Measurements from ENCODE around the gene ASRGL1.
"Not testable (repeated sequence)": the region's sequence is repeated elsewhere in the genome, so short reads cannot be mapped to it uniquely, and the experiment has no call there.

Gene ASRGL1

GRCh38 chr11:62380821-62381245 is 43.6 kb downstream of the ASRGL1 start:
- peak overlapping the region in 1 of 2 donors; percentile 20 for H3K4me3 ChIP-seq (ENCODE audit: low read depth in 1 of 2, low read length in 2 of 2)
- H3K9ac ChIP-seq (ENCODE audit: low read length): not testable (repeated sequence)

GRCh38 chr11:62383822-62384221 is 46.6 kb downstream of the ASRGL1 start:
- Histone ChIP-seq H3K36me3 (ENCODE audit: insufficient read depth, low read length) (no peaks in the 10 kb centered on the region), H3K9me3 (ENCODE audit: low read length) (no peaks in the 10 kb centered on the region), H3K27me3 (ENCODE audit: control insufficient read depth in 1 of 2, insufficient read depth in 2 of 2, low read length in 2 of 2) (no peaks in the 10 kb centered on the region), H3K9ac (ENCODE audit: low read length) (no peak overlapping the region), H3K4me1 (ENCODE audit: insufficient read depth, low read length) (peaks cover 5% of the 10 kb centered on the region), H3K4me3 (ENCODE audit: low read depth in 1 of 2, low read length in 2 of 2) (no peak overlapping the region), H3K27ac (ENCODE audit: low read depth, low read length) (no peak overlapping the region)

More at GRCh38 chr11:62380821-62381245, 43.6 kb downstream of the ASRGL1 start:
- H3K9me3 ChIP-seq (ENCODE audit: low read length); H3K4me1 ChIP-seq (ENCODE audit: insufficient read depth, low read length); H3K27me3 ChIP-seq (ENCODE audit: control insufficient read depth in 1 of 2, insufficient read depth in 2 of 2, low read length in 2 of 2); H3K27ac ChIP-seq (ENCODE audit: low read depth, low read length); H3K36me3 ChIP-seq (ENCODE audit: insufficient read depth, low read length): not testable (repeated sequence)

- not testable (repeated sequence) for H3K4me1 ChIP-seq (ENCODE audit: insufficient read depth, low read length); H3K27me3 ChIP-seq (ENCODE audit: control insufficient read depth in 1 of 2, insufficient read depth in 2 of 2, low read length in 2 of 2); H3K36me3 ChIP-seq (ENCODE audit: insufficient read depth, low read length); H3K9ac ChIP-seq (ENCODE audit: low read length); H3K9me3 ChIP-seq (ENCODE audit: low read length); H3K4me3 ChIP-seq (ENCODE audit: low read depth in 1 of 2, low read length in 2 of 2); H3K27ac ChIP-seq (ENCODE audit: low read depth, low read length)
Observed at GRCh38 chr11:62386083-62386482, 48.8 kb downstream of the ASRGL1 start.

- Histone ChIP-seq H3K27ac (ENCODE audit: low read depth, low read length) (no peak overlapping the region), H3K27me3 (ENCODE audit: control insufficient read depth in 1 of 2, insufficient read depth in 2 of 2, low read length in 2 of 2) (no peaks in the 10 kb centered on the region), H3K36me3 (ENCODE audit: insufficient read depth, low read length) (no peaks in the 10 kb centered on the region), H3K4me3 (ENCODE audit: low read depth in 1 of 2, low read length in 2 of 2) (no peak overlapping the region), H3K9ac (ENCODE audit: low read length) (no peak overlapping the region), H3K9me3 (ENCODE audit: low read length) (no peaks in the 10 kb centered on the region), H3K4me1 (ENCODE audit: insufficient read depth, low read length) (no peaks in the 10 kb centered on the region)
Observed at GRCh38 chr11:62387381-62387780, 50.1 kb downstream of the ASRGL1 start.

GRCh38 chr11:62388999-62389398 is 51.8 kb downstream of the ASRGL1 start:
- H3K27me3 ChIP-seq (ENCODE audit: control insufficient read depth in 1 of 2, insufficient read depth in 2 of 2, low read length in 2 of 2): no peaks in the 10 kb centered on the region
- no peak overlapping the region for H3K27ac ChIP-seq (ENCODE audit: low read depth, low read length)
- no peaks in the 10 kb centered on the region for H3K36me3 ChIP-seq (ENCODE audit: insufficient read depth, low read length)
- H3K4me1 ChIP-seq (ENCODE audit: insufficient read depth, low read length): no peaks in the 10 kb centered on the region
- H3K4me3 ChIP-seq (ENCODE audit: low read depth in 1 of 2, low read length in 2 of 2): no peak overlapping the region
- H3K9ac ChIP-seq (ENCODE audit: low read length): no peak overlapping the region
- no peaks in the 10 kb centered on the region for H3K9me3 ChIP-seq (ENCODE audit: low read length)

- no peaks in the 10 kb centered on the region for H3K36me3 ChIP-seq (ENCODE audit: insufficient read depth, low read length)
- no peak overlapping the region for H3K4me3 ChIP-seq (ENCODE audit: low read depth in 1 of 2, low read length in 2 of 2)
- no peaks in the 10 kb centered on the region for H3K9me3 ChIP-seq (ENCODE audit: low read length)
- H3K27me3 ChIP-seq (ENCODE audit: control insufficient read depth in 1 of 2, insufficient read depth in 2 of 2, low read length in 2 of 2): no peaks in the 10 kb centered on the region
- no peak overlapping the region for H3K9ac ChIP-seq (ENCODE audit: low read length)
- peaks cover 7% of the 10 kb centered on the region for H3K4me1 ChIP-seq (ENCODE audit: insufficient read depth, low read length)
- no peak overlapping the region for H3K27ac ChIP-seq (ENCODE audit: low read depth, low read length)
Observed at GRCh38 chr11:62390237-62390636, 53.0 kb downstream of the ASRGL1 start.

- no peaks in the 10 kb centered on the region for H3K36me3 ChIP-seq (ENCODE audit: insufficient read depth, low read length)
- no peaks in the 10 kb centered on the region for H3K9me3 ChIP-seq (ENCODE audit: low read length)
- no peak overlapping the region for H3K4me3 ChIP-seq (ENCODE audit: low read depth in 1 of 2, low read length in 2 of 2)
- H3K27me3 ChIP-seq (ENCODE audit: control insufficient read depth in 1 of 2, insufficient read depth in 2 of 2, low read length in 2 of 2): no peaks in the 10 kb centered on the region
- H3K27ac ChIP-seq (ENCODE audit: low read depth, low read length): no peak overlapping the region
- H3K4me1 ChIP-seq (ENCODE audit: insufficient read depth, low read length): peaks cover 10% of the 10 kb centered on the region
- H3K9ac ChIP-seq (ENCODE audit: low read length): no peak overlapping the region
Observed at GRCh38 chr11:62390722-62391121, 53.5 kb downstream of the ASRGL1 start.

- Histone ChIP-seq H3K4me3 (ENCODE audit: low read depth in 1 of 2, low read length in 2 of 2) (no peak overlapping the region), H3K36me3 (ENCODE audit: insufficient read depth, low read length) (no peaks in the 10 kb centered on the region), H3K4me1 (ENCODE audit: insufficient read depth, low read length) (peaks cover 16% of the 10 kb centered on the region), H3K27ac (ENCODE audit: low read depth, low read length) (no peak overlapping the region), H3K9ac (ENCODE audit: low read length) (no peak overlapping the region), H3K27me3 (ENCODE audit: control insufficient read depth in 1 of 2, insufficient read depth in 2 of 2, low read length in 2 of 2) (no peaks in the 10 kb centered on the region), H3K9me3 (ENCODE audit: low read length) (no peaks in the 10 kb centered on the region)
Observed at GRCh38 chr11:62391642-62392425, 54.6 kb downstream of the ASRGL1 start.

- Histone ChIP-seq H3K9ac (ENCODE audit: low read length) (no peak overlapping the region), H3K4me3 (ENCODE audit: low read depth in 1 of 2, low read length in 2 of 2) (no peak overlapping the region), H3K9me3 (ENCODE audit: low read length) (no peaks in the 10 kb centered on the region), H3K27ac (ENCODE audit: low read depth, low read length) (no peak overlapping the region), H3K36me3 (ENCODE audit: insufficient read depth, low read length) (no peaks in the 10 kb centered on the region), H3K27me3 (ENCODE audit: control insufficient read depth in 1 of 2, insufficient read depth in 2 of 2, low read length in 2 of 2) (no peaks in the 10 kb centered on the region), H3K4me1 (ENCODE audit: insufficient read depth, low read length) (peaks cover 17% of the 10 kb centered on the region)
Observed at GRCh38 chr11:62392506-62392905, 55.3 kb downstream of the ASRGL1 start.

GRCh38 chr11:62393061-62393611 is 55.9 kb downstream of the ASRGL1 start:
- no peak overlapping the region for H3K27ac ChIP-seq (ENCODE audit: low read depth, low read length)

GRCh38 chr11:62393735-62394134 is 56.5 kb downstream of the ASRGL1 start:
- H3K9ac ChIP-seq (ENCODE audit: low read length): no peak overlapping the region
- no peaks in the 10 kb centered on the region for H3K27me3 ChIP-seq (ENCODE audit: control insufficient read depth in 1 of 2, insufficient read depth in 2 of 2, low read length in 2 of 2)
- H3K27ac ChIP-seq (ENCODE audit: low read depth, low read length): no peak overlapping the region
- H3K36me3 ChIP-seq (ENCODE audit: insufficient read depth, low read length): no peaks in the 10 kb centered on the region
- no peaks in the 10 kb centered on the region for H3K9me3 ChIP-seq (ENCODE audit: low read length)
- H3K4me1 ChIP-seq (ENCODE audit: insufficient read depth, low read length): peaks cover 27% of the 10 kb centered on the region
- no peak overlapping the region for H3K4me3 ChIP-seq (ENCODE audit: low read depth in 1 of 2, low read length in 2 of 2)

More at GRCh38 chr11:62393061-62393611, 55.9 kb downstream of the ASRGL1 start:
- Histone ChIP-seq H3K9me3 (ENCODE audit: low read length) (no peaks in the 10 kb centered on the region), H3K36me3 (ENCODE audit: insufficient read depth, low read length) (no peaks in the 10 kb centered on the region), H3K9ac (ENCODE audit: low read length) (no peak overlapping the region), H3K27me3 (ENCODE audit: control insufficient read depth in 1 of 2, insufficient read depth in 2 of 2, low read length in 2 of 2) (no peaks in the 10 kb centered on the region), H3K4me1 (ENCODE audit: insufficient read depth, low read length) (peaks cover 21% of the 10 kb centered on the region), H3K4me3 (ENCODE audit: low read depth in 1 of 2, low read length in 2 of 2) (no peak overlapping the region)
